ENCODE results near the gene FNTB.

Gene FNTB

GRCh38 chr14:65092349-65092748, 105.7 kb downstream of the FNTB start:
- DNase-seq = no peak

GRCh38 chr14:65095633-65096205, 109.0 kb downstream of the FNTB start:
- peak; percentile 21 for DNase-seq

- no peak for DNase-seq
These were observed 109.8 kb downstream of the FNTB start for GRCh38 chr14:65096323-65097089.

GRCh38 chr14:65098586-65098985, 111.9 kb downstream of the FNTB start:
- DNase-seq = peak; percentile 21

GRCh38 chr14:65100922-65101541, 114.3 kb downstream of the FNTB start:
- no peak for DNase-seq

- no peak for DNase-seq
These were observed 115.1 kb downstream of the FNTB start for GRCh38 chr14:65101631-65102440.

- DNase-seq = peak; percentile 99
These were observed 115.9 kb downstream of the FNTB start, which contains the start of gene MAX for GRCh38 chr14:65102441-65103149. Gene MAX (minus strand): TSS chr14:65102517. CDS start chr14:65102339, 178 bp downstream.

- DNase-seq = peak; percentile 32
These were observed 116.6 kb downstream of the FNTB start for GRCh38 chr14:65103150-65103760.

GRCh38 chr14:65104791-65105190, 118.1 kb downstream of the FNTB start:
- DNase-seq = no peak

GRCh38 chr14:65106316-65106715, 119.6 kb downstream of the FNTB start:
- DNase-seq = no peak

- DNase-seq = no peak
These were observed 120.0 kb downstream of the FNTB start for GRCh38 chr14:65106736-65107135.

- DNase-seq = no peak
These were observed 120.5 kb downstream of the FNTB start for GRCh38 chr14:65107200-65107599.

- no peak for DNase-seq
These were observed 122.7 kb downstream of the FNTB start for GRCh38 chr14:65109357-65109756.

- DNase-seq = no peak
These were observed 123.8 kb downstream of the FNTB start for GRCh38 chr14:65110525-65110924.
